SK-N-SH (cell line): ENCODE measurements around the gene SMAD7. TPM values are rescaled to one million over a fixed set of nuclear protein-coding genes. Genes with fewer than 3 reads are reported as not detected.

Experiments used
- CTCF ChIA-PET: fragments of 300-600, 350-600 bp; formaldehyde crosslinking; extraction: SDS; loops from one replicate; lab custom pipeline; 2021; lab: Yijun Ruan, JAX
- POLR2A ChIA-PET: fragments of 350-600 bp; sonication (Branson Sonifier 250); formaldehyde crosslinking; extraction: SDS; loops from one replicate; lab custom pipeline; 2020; ENCODE audit warnings: antibody characterized with exemption, inconsistent platforms; lab: Yijun Ruan, JAX
- DNase-seq: peaks from one replicate; pipeline ENCODE4 v3.0.0; 2012
- H2AFZ ChIP-seq: fragments of 200-600 bp; sonication (generic); 2 replicates; pipeline ENCODE4 v1.8.1; 2016; ENCODE audit warnings: antibody characterized with exemption, mild to moderate bottlenecking, low read depth
- H3F3A ChIP-seq: fragments of 200-600 bp; sonication (generic); replicated peaks from 2 replicates; pipeline ENCODE3; 2016; ENCODE audit warnings: antibody characterized with exemption, mild to moderate bottlenecking; ENCODE audit not compliant: insufficient read depth
- H3K27ac ChIP-seq, 2 experiments: fragments of 200-500 bp in 1 of 2; fragments of 200-600 bp in 1 of 2; sonication (Bioruptor generic) in 1 of 2; sonication (generic), shearing (Covaris generic) in 1 of 2; 2 replicates each; pipeline versions ENCODE4 v1.5.1 to v1.6.1; 2014 to 2016; ENCODE audit warnings: low read depth in 2 of 2, inconsistent platforms in 1 of 2, low read length in 1 of 2, mild to moderate bottlenecking in 1 of 2, mixed read lengths in 1 of 2
- H3K27me3 ChIP-seq: fragments of 200-600 bp; sonication (generic), shearing (Covaris generic); 2 replicates; pipeline ENCODE4 v1.6.1; 2016; ENCODE audit warnings: mixed run types; ENCODE audit not compliant: insufficient read depth
- H3K36me3 ChIP-seq, 2 experiments: fragments of 200-500 bp in 1 of 2; fragments of 200-600 bp in 1 of 2; sonication (Bioruptor generic) in 1 of 2; sonication (generic) in 1 of 2; replicated peaks in 1 of 2; 2 replicates each; pipeline versions ENCODE3 to v1.5.1; 2014 to 2016; ENCODE audit warnings: low read length in 1 of 2, mild to moderate bottlenecking in 1 of 2; ENCODE audit not compliant: insufficient read depth in 2 of 2, control insufficient read depth in 1 of 2
- H3K4me1 ChIP-seq, 2 experiments: fragments of 200-500 bp in 1 of 2; fragments of 200-600 bp in 1 of 2; sonication (Bioruptor generic) in 1 of 2; sonication (generic), shearing (Covaris generic) in 1 of 2; 2 replicates each; pipeline versions ENCODE4 v1.5.1 to v1.6.1; 2014 to 2016; ENCODE audit warnings: low read depth in 1 of 2, low read length in 1 of 2, mixed run types in 1 of 2; ENCODE audit not compliant: insufficient read depth in 2 of 2, control insufficient read depth in 1 of 2
- H3K4me2 ChIP-seq: fragments of 200-600 bp; sonication (generic), shearing (Covaris generic); 2 replicates; pipeline ENCODE4 v1.6.1; 2017; ENCODE audit warnings: mixed run types
- H3K4me3 ChIP-seq, 2 experiments: fragments of 200-500 bp in 1 of 2; fragments of 200-600 bp in 1 of 2; sonication (Bioruptor generic) in 1 of 2; sonication (generic), shearing (Covaris generic) in 1 of 2; 2 replicates each; pipeline versions ENCODE4 v1.5.1 to v1.8.1; 2014 to 2016; ENCODE audit warnings: low read depth in 2 of 2, inconsistent platforms in 1 of 2, low read length in 1 of 2, mild to moderate bottlenecking in 1 of 2, mixed read lengths in 1 of 2, moderate library complexity in 1 of 2
- H3K79me2 ChIP-seq: fragments of 200-600 bp; sonication (generic); 2 replicates; pipeline ENCODE4 v1.8.1; 2017; ENCODE audit warnings: mild to moderate bottlenecking; ENCODE audit not compliant: insufficient read depth
- H3K9ac ChIP-seq: fragments of 200-600 bp; sonication (generic); 2 replicates; pipeline ENCODE4 v1.6.1; 2017; ENCODE audit warnings: mixed run types
- H3K9me2 ChIP-seq: fragments of 200-600 bp; sonication (generic); 2 replicates; pipeline ENCODE4 v1.6.1; 2017; ENCODE audit warnings: mixed run types
- H3K9me3 ChIP-seq: fragments of 200-600 bp; sonication (generic); 2 replicates; pipeline ENCODE4 v1.6.1; 2017; ENCODE audit warnings: mixed run types, mild to moderate bottlenecking, moderate library complexity
- H4K20me1 ChIP-seq: fragments of 200-600 bp; sonication (generic); 2 replicates; pipeline ENCODE4 v1.6.1; 2017; ENCODE audit warnings: mild to moderate bottlenecking, mixed run types; ENCODE audit not compliant: insufficient read depth
- CTCF ChIP-seq: fragments of 200-600 bp; sonication (generic); IDR thresholded peaks from 2 replicates; pipeline ENCODE4 v1.6.1; 2017; ENCODE audit warnings: antibody characterized with exemption, mild to moderate bottlenecking, moderate library complexity
- ELF1 ChIP-seq: IDR thresholded peaks from 2 replicates; pipeline ENCODE4 v1.4.0; 2012
- EP300 ChIP-seq, 2 experiments: IDR thresholded peaks; 2 replicates each; pipeline versions ENCODE4 v1.4.0 to v1.6.1; 2012; ENCODE audit warnings: borderline replicate concordance in 1 of 2, low read depth in 1 of 2, low read length in 1 of 2
- JUND ChIP-seq: IDR thresholded peaks from 2 replicates; pipeline ENCODE4 v1.4.0; 2012
- PBX3 ChIP-seq: IDR thresholded peaks from 2 replicates; pipeline ENCODE4; 2012
- POLR2AphosphoS5 ChIP-seq: IDR thresholded peaks from 2 replicates; pipeline ENCODE4 v1.6.1; 2012; ENCODE audit warnings: low read depth, low read length
- REST ChIP-seq: IDR thresholded peaks from 2 replicates; pipeline ENCODE4 v1.6.1; 2012; ENCODE audit warnings: mild to moderate bottlenecking, low read depth, low read length, moderate library complexity
- RXRA ChIP-seq: IDR thresholded peaks from 2 replicates; pipeline ENCODE4 v1.4.0; 2012; ENCODE audit warnings: low read depth, mild to moderate bottlenecking, borderline replicate concordance
- TAF1 ChIP-seq: IDR thresholded peaks from 2 replicates; pipeline ENCODE4 v1.6.1; 2012; ENCODE audit warnings: low read depth, mild to moderate bottlenecking, low read length, moderate library complexity, borderline replicate concordance
- USF1 ChIP-seq: IDR thresholded peaks from 2 replicates; pipeline ENCODE4 v1.4.0; 2012; ENCODE audit warnings: low read depth, borderline replicate concordance
- USF2 ChIP-seq: fragments of 150-350 bp; IDR thresholded peaks from 2 replicates; pipeline ENCODE4 v1.6.1; 2017; ENCODE audit warnings: antibody characterized with exemption, low read length, low read depth, borderline replicate concordance
- ZBTB33 ChIP-seq: IDR thresholded peaks from 2 replicates; pipeline ENCODE4 v1.4.0; 2012; ENCODE audit warnings: low read depth, borderline replicate concordance
- WGBS: methylation state at CpG from one replicate; pipeline ENCODE4 v1.1.6; 2017; ENCODE audit warnings: low lambda C conversion rate; 5-methylcytosine and 5-hydroxymethylcytosine counted together
- polyA plus RNA-seq, 3 experiments: library from polyadenylated mRNA; depleted of rRNA; stranded (reverse); fragments of >200 nt; gene quantifications; 2 replicates each; pipeline ENCODE4 v1.2.3, GENCODE V29; 2012

SMAD7 gene
- polyA plus RNA-seq, 1 of the 3 experiments (the other 2 are of a cell fraction) = 20.0 TPM

GRCh38 chr18:48891721-48892120 lies 59.0 kb downstream of the SMAD7 start:
- WGBS = 100% methylated on average over 2 of the region's 4 CpGs
- Histone ChIP-seq H3K9me2 (no peaks in the 10 kb centered on the region), H3K4me2 (no peak overlapping the region), H3K4me1 (peaks cover 0 to 22% of the 10 kb centered on the region in 2 experiments; a peak in 1 of 4 replicates), H3K9ac (no peak overlapping the region), H2AFZ (no peak overlapping the region), H3K4me3 (no peak overlapping the region), H3K27me3 (no peaks in the 10 kb centered on the region), H3K27ac (no peak overlapping the region), H3K79me2 (no peaks in the 10 kb centered on the region), H3F3A (no peaks in the 10 kb centered on the region)
- CTCF ChIA-PET = interaction anchor here (0.9 to 1.3 kb wide), 2 partner anchors 9 to 16 kb away, joined by 3 read pairs; no protein-coding TSS in a partner anchor
- TF ChIP-seq POLR2AphosphoS5 = no peak
- no peak for TF ChIP-seq USF2
- no peak for TF ChIP-seq EP300 (IDR thresholded peaks at IDR 0.05; ENCODE audit: borderline replicate concordance in 1 of 2, low read depth in 1 of 2, low read length in 1 of 2)
- no peak for TF ChIP-seq USF1
- TF ChIP-seq CTCF = no peak
- TF ChIP-seq ELF1 = no peak
- no peak for TF ChIP-seq RXRA
- TF ChIP-seq, all 33 proteins: peak for 0
- POLR2A ChIA-PET = interaction anchor here (0.7 kb wide), 1 partner anchor 28 kb away, joined by 3 read pairs; no protein-coding TSS in a partner anchor
- no peak for DNase-seq
- Histone ChIP-seq H3K9me3 (no peaks in the 10 kb centered on the region), H3K36me3 (no peaks in the 10 kb centered on the region), H4K20me1 (no peaks in the 10 kb centered on the region)

GRCh38 chr18:48889981-48890762 lies 60.6 kb downstream of the SMAD7 start:
- Histone ChIP-seq H4K20me1 (no peaks in the 10 kb centered on the region), H3K36me3 (no peaks in the 10 kb centered on the region), H3K27ac (no peak overlapping the region), H3F3A (no peaks in the 10 kb centered on the region), H3K4me2 (no peak overlapping the region), H3K4me3 (no peak overlapping the region), H2AFZ (no peak overlapping the region), H3K4me1 (peaks cover 0 to 22% of the 10 kb centered on the region in 2 experiments; a peak in 1 of 4 replicates), H3K79me2 (no peaks in the 10 kb centered on the region), H3K9me3 (no peaks in the 10 kb centered on the region), H3K27me3 (no peaks in the 10 kb centered on the region), H3K9ac (no peak overlapping the region), H3K9me2 (no peaks in the 10 kb centered on the region)
- ChIA-PET POLR2A (no interaction called here), CTCF (interaction anchor here (1.0 kb wide), 1 partner anchor 349 kb away, joined by 3 read pairs; no protein-coding TSS in a partner anchor)
- no peak for DNase-seq
- WGBS = 98% methylated on average over 10 of the region's 13 CpGs
- TF ChIP-seq REST = no peak
- no peak for TF ChIP-seq PBX3
- no peak for TF ChIP-seq USF2
- no peak for TF ChIP-seq JUND
- no peak for TF ChIP-seq RXRA
- TF ChIP-seq TAF1 = no peak
- TF ChIP-seq ZBTB33 = no peak
